ENCODE results near the gene ZNF599. TPM values are rescaled to one million over a fixed set of nuclear protein-coding genes. Genes with fewer than 3 reads are reported as not detected.

ZNF599 gene
- total RNA-seq, 1 experiment from 2014 or later = 2.2 TPM

- TF ChIP-seq TCF7L2 (IDR thresholded peaks at IDR 0.05; ENCODE audit: borderline replicate concordance, extremely low read depth, insufficient read depth, insufficient read length) (no peak), SRF (IDR thresholded peaks at IDR 0.05; ENCODE audit: low read depth) (no peak), ZBTB33 (IDR thresholded peaks at IDR 0.05; ENCODE audit: extremely low read depth, insufficient replicate concordance, low read length) (no peak), POLR2A (IDR thresholded peaks at IDR 0.05; ENCODE audit: borderline replicate concordance, extremely low read depth, insufficient read depth, insufficient read length) (no peak)
Measured at GRCh38 chr19:34788074-34788473, 15.1 kb upstream of the ZNF599 start (continued).

GRCh38 chr19:34787059-34787824, 14.2 kb upstream of the ZNF599 start:
- POLR2A ChIA-PET = no interaction called here
- TF ChIP-seq ZBTB33 (IDR thresholded peaks at IDR 0.05; ENCODE audit: extremely low read depth, insufficient replicate concordance, low read length) (no peak), ELF1 (IDR thresholded peaks at IDR 0.05; ENCODE audit: borderline replicate concordance, low read depth) (no peak), ZFX (IDR thresholded peaks at IDR 0.05) (no peak), FOSL1 (IDR thresholded peaks at IDR 0.05; ENCODE audit: low read depth) (no peak), CEBPB (IDR thresholded peaks at IDR 0.05; ENCODE audit: low read depth) (no peak), POLR2AphosphoS5 (IDR thresholded peaks at IDR 0.05; ENCODE audit: low read depth, low read length) (no peak), REST (IDR thresholded peaks at IDR 0.05; ENCODE audit: low read depth) (no peak), CBX3 (IDR thresholded peaks at IDR 0.05; ENCODE audit: low read depth) (no peak), POLR2A (IDR thresholded peaks at IDR 0.05; ENCODE audit: borderline replicate concordance, extremely low read depth, insufficient read depth, insufficient read length) (no peak), RAD21 (IDR thresholded peaks at IDR 0.05; ENCODE audit: low read depth) (no peak), EZH2phosphoT487 (IDR thresholded peaks at IDR 0.05; ENCODE audit: borderline replicate concordance) (no peak), ZNF274 (IDR thresholded peaks at IDR 0.05; ENCODE audit: low read depth, low read length) (no peak), SP1 (IDR thresholded peaks at IDR 0.05; ENCODE audit: low read depth) (no peak), EGR1 (IDR thresholded peaks at IDR 0.05; ENCODE audit: low read depth) (no peak)

More at GRCh38 chr19:34787059-34787824, 14.2 kb upstream of the ZNF599 start:
- H2AFZ ChIP-seq (ENCODE audit: low read depth, low read length, poor library complexity, severe bottlenecking) = no peak overlapping the region
- no peaks in the 10 kb centered on the region for H3K27me3 ChIP-seq (ENCODE audit: insufficient read depth, low read length)
- BruUV-seq (replicated peaks) = no TSS peak
- H3K4me1 ChIP-seq (ENCODE audit: control insufficient read depth in 1 of 2, insufficient read depth in 2 of 2, low read length in 2 of 2) = no peaks in the 10 kb centered on the region
- ATAC-seq = no peak
- ChIA-PET CTCF (no interaction called here), RAD21 (ENCODE audit: low non-redundant PET in 1 of 2, low total read pairs in 2 of 2, uncharacterized antibody in 2 of 2, unreplicated experiment in 2 of 2) (no interaction called here)
- no peak overlapping the region for H3K27ac ChIP-seq (ENCODE audit: low read depth, low read length)
- no peaks in the 10 kb centered on the region for H3K79me2 ChIP-seq (ENCODE audit: insufficient read depth, low read length)
- no peak for DNase-seq (ENCODE audit: low read depth, low spot score)
- H3K9me2 ChIP-seq (ENCODE audit: insufficient read depth) = no peaks in the 10 kb centered on the region
- H3K9ac ChIP-seq (ENCODE audit: low read length) = no peak overlapping the region
- H3K9me3 ChIP-seq (ENCODE audit: control insufficient read depth in 1 of 2, insufficient read depth in 1 of 2, low read depth in 1 of 2, low read length in 2 of 2) = peaks cover 4 to 12% of the 10 kb centered on the region in 2 experiments; a peak in 1 of 4 replicates
- H3K4me2 ChIP-seq (ENCODE audit: low read length) = no peak overlapping the region
- no peaks in the 10 kb centered on the region for H3K36me3 ChIP-seq (ENCODE audit: control insufficient read depth in 1 of 2, insufficient read depth in 2 of 2, low read length in 2 of 2)
- no peaks in the 10 kb centered on the region for H4K20me1 ChIP-seq (ENCODE audit: insufficient read depth)
- intact Hi-C loops (cut with micrococcal nuclease) = no loop called here
- H3K4me3 ChIP-seq (replicated peaks in 1 of 2; ENCODE audit: low read depth in 1 of 2, low read length in 2 of 2) = no peak overlapping the region
